SK-N-MC (cell line): ENCODE measurements around the gene SRSF9.

ENCODE experiments used
- DNase-seq: peaks from one replicate; pipeline ENCODE4 v3.0.0-alpha.2; 2011; ENCODE audit warnings: low read depth, low spot score
- H3K27ac ChIP-seq: fragments of 200-600 bp; sonication (generic); 2 replicates; pipeline ENCODE4 v1.5.1; 2016; ENCODE audit warnings: mixed run types
- H3K36me3 ChIP-seq: fragments of 200-600 bp; sonication (generic); 2 replicates; pipeline ENCODE4 v1.6.1; 2017; ENCODE audit warnings: antibody characterized with exemption, low read length, mixed read lengths; ENCODE audit not compliant: insufficient read depth
- H3K4me3 ChIP-seq: fragments of 200-600 bp; sonication (generic); 2 replicates; pipeline ENCODE4 v1.5.1; 2016
- H3K9ac ChIP-seq: fragments of 200-600 bp; sonication (generic); 2 replicates; pipeline ENCODE4 v1.8.0; 2017; ENCODE audit warnings: mixed run types, mixed read lengths; ENCODE audit not compliant: insufficient read length
- H3K9me3 ChIP-seq: fragments of 200-600 bp; sonication (generic); 2 replicates; pipeline ENCODE4 v1.6.1; 2017; ENCODE audit warnings: low read depth, mild to moderate bottlenecking, antibody characterized with exemption, low read length, moderate library complexity, mixed read lengths
- EZH2 ChIP-seq: fragments of 200-600 bp; sonication (generic); IDR thresholded peaks from one replicate; pipeline ENCODE4 v1.6.1; 2017; ENCODE audit warnings: antibody characterized with exemption
- FOXP2 ChIP-seq: optimal IDR thresholded peaks from 2 replicates; pipeline ENCODE3; 2011; ENCODE audit warnings: mild to moderate bottlenecking, moderate library complexity; ENCODE audit not compliant: insufficient read depth; ENCODE audit errors: extremely low read length, control extremely low read depth
- POLR2AphosphoS5 ChIP-seq: IDR thresholded peaks from 2 replicates; pipeline ENCODE4 v1.6.1; 2012; ENCODE audit warnings: mild to moderate bottlenecking, low read depth, low read length, borderline replicate concordance

The SRSF9 gene

GRCh38 chr12:120485961-120486881 lies 16.7 kb upstream of the SRSF9 start:
- Histone ChIP-seq H3K4me3 (no peak overlapping the region), H3K36me3 (peaks cover 6% of the 10 kb centered on the region; the same call in 1 of the 2 replicates), H3K9ac (no peak overlapping the region), H3K27ac (no peak overlapping the region), H3K9me3 (no peaks in the 10 kb centered on the region)
- DNase-seq: no peak
- no peak for TF ChIP-seq POLR2AphosphoS5
- TF ChIP-seq FOXP2: no peak
- TF ChIP-seq EZH2: no peak

- TF ChIP-seq POLR2AphosphoS5 (no peak), FOXP2 (no peak), EZH2 (no peak)
- H3K27ac ChIP-seq: no peak overlapping the region
- H3K4me3 ChIP-seq: no peak overlapping the region
- H3K9ac ChIP-seq: no peak overlapping the region
- no peaks in the 10 kb centered on the region for H3K9me3 ChIP-seq
- H3K36me3 ChIP-seq: no peaks in the 10 kb centered on the region
- no peak for DNase-seq
These were observed 14.1 kb upstream of the SRSF9 start for GRCh38 chr12:120483621-120484020.

- no peak overlapping the region for H3K4me3 ChIP-seq
- no peaks in the 10 kb centered on the region for H3K36me3 ChIP-seq
- TF ChIP-seq FOXP2 (no peak), EZH2 (no peak), POLR2AphosphoS5 (no peak)
- no peaks in the 10 kb centered on the region for H3K9me3 ChIP-seq
- H3K9ac ChIP-seq: no peak overlapping the region
- H3K27ac ChIP-seq: no peak overlapping the region
- DNase-seq: no peak
These were observed 11.6 kb upstream of the SRSF9 start for GRCh38 chr12:120481022-120481767.

DNA sequence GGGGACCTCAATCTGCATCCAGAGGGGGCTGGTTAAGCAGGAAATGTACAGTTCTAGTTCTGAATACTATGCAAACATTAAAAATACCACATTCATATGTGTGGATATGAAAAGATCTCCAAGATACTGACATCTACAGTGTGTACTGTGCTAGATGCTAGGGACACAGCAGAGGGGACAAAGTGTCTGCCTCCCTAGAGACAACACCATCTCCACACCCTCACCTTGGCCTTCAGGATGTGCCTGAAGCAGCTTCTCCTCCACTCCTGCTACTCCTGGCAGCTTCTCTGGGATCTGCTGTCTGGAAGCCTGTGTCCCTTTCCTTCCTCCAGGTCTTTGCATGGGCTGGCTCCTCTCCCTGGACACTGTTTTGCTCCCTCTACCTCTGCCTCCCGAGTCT lies 10.7 kb upstream of the SRSF9 start:
- H3K9ac ChIP-seq: no peak overlapping the region

DNA sequence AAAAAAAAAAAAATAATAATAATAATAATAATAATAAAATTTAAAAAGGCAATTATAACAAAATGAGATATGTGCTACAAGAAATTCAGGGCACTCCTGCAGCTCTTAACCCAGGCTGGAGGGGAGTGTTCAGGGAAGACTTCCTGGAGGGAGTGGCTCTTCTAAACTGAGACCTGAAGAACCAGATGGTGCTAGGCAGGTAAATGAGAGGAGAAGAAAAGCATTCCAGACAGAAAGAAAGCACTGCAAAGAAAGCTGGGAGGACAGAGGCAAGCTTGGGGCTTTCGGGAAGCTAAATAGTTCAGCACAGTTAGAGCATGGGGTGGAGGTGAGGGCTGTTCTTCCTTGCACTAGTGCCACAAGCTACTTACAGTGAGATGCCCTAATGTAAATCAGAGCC lies 9.9 kb upstream of the SRSF9 start:
- Histone ChIP-seq H3K4me3 (no peak overlapping the region), H3K9me3 (no peaks in the 10 kb centered on the region), H3K27ac (no peak overlapping the region), H3K36me3 (no peaks in the 10 kb centered on the region), H3K9ac (no peak overlapping the region)
- DNase-seq: no peak
- TF ChIP-seq FOXP2 (no peak), EZH2 (no peak), POLR2AphosphoS5 (no peak)

More for the DNA sequence above, 10.7 kb upstream of the SRSF9 start:
- H3K36me3 ChIP-seq: no peaks in the 10 kb centered on the region
- H3K9me3 ChIP-seq: no peaks in the 10 kb centered on the region
- TF ChIP-seq EZH2 (no peak), FOXP2 (no peak), POLR2AphosphoS5 (no peak)
- no peak overlapping the region for H3K27ac ChIP-seq
- no peak for DNase-seq
- no peak overlapping the region for H3K4me3 ChIP-seq

DNA sequence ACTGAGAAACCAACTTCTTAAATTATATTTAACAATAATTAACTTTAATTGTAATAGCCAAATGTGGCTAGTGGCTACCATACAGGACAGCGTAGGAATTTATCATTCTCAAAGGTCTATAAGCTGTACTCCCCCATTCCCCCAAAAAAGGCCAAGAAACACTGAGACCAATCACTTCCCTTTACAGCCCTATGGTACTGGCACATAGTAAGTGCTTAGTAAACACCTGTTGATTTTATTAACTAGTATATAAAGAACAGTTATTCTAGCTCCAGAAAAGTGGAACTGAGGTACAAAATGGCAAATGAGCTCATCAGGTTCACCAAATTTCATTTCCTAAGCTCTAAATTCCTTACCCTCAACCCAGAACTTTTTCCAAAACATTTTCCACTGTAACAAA lies 6.1 kb upstream of the SRSF9 start:
- H3K27ac ChIP-seq: 0 out of 2 replicates have a peak overlapping the region, but pooled peaks have one; percentile 45

DNA sequence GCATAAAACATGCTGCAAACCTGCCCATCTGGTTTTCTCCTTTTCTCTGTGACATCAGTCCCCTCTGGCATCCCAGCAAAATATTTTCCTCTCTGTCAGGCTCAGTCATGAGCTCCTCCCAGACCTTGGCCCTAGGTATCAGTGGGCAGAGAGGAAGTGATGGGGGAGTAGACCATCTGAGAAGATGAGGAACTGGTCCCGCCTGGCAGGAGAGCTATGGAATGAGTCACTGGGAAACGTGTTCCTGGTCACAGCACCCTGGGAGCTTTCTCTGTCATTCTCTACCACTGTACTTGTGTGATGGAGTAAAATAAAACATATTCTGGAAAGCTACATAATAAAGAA lies 5.0 kb upstream of the SRSF9 start:
- DNase-seq: no peak
- H3K9ac ChIP-seq: no peak overlapping the region
- TF ChIP-seq EZH2 (no peak), FOXP2 (no peak), POLR2AphosphoS5 (no peak)
- no peaks in the 10 kb centered on the region for H3K36me3 ChIP-seq
- no peak overlapping the region for H3K4me3 ChIP-seq
- H3K27ac ChIP-seq: no peak overlapping the region
- no peaks in the 10 kb centered on the region for H3K9me3 ChIP-seq

More for the DNA sequence above, 6.1 kb upstream of the SRSF9 start:
- no peaks in the 10 kb centered on the region for H3K36me3 ChIP-seq
- no peak for DNase-seq
- no peaks in the 10 kb centered on the region for H3K9me3 ChIP-seq
- TF ChIP-seq FOXP2 (no peak), POLR2AphosphoS5 (no peak), EZH2 (no peak)
- H3K9ac ChIP-seq: no peak overlapping the region
- no peak overlapping the region for H3K4me3 ChIP-seq

GRCh38 chr12:120473807-120474615 lies 4.5 kb upstream of the SRSF9 start:
- Histone ChIP-seq H3K9me3 (no peaks in the 10 kb centered on the region), H3K36me3 (no peaks in the 10 kb centered on the region), H3K4me3 (no peak overlapping the region), H3K9ac (no peak overlapping the region), H3K27ac (no peak overlapping the region)
- DNase-seq: no peak
- no peak for TF ChIP-seq FOXP2
- no peak for TF ChIP-seq EZH2
- TF ChIP-seq POLR2AphosphoS5: no peak
